Peyer's patch (tissue), 4 donors: ENCODE data around the gene MGST1.

Source experiments
- CTCF ChIP-seq, 6 experiments: fragments of 450-650 bp in 4 of 6; fragments of 200-600 bp in 2 of 6; sonication (generic) in 1 of 6; IDR thresholded peaks; one replicate each; pipeline ENCODE4 v1.5.1; 2017 to 2019; ENCODE audit warnings: antibody characterized with exemption in 6 of 6, mild to moderate bottlenecking in 3 of 6, moderate library complexity in 1 of 6
- POLR2A ChIP-seq, 2 donors: fragments of 450-650 bp; IDR thresholded peaks; one replicate each; pipeline ENCODE4 v1.5.1; 2017; ENCODE audit warnings: antibody characterized with exemption in 2 of 2, mild to moderate bottlenecking in 2 of 2, moderate library complexity in 2 of 2

- no peak for TF ChIP-seq POLR2A (IDR thresholded peaks at IDR 0.05)
- TF ChIP-seq CTCF (IDR thresholded peaks at IDR 0.05) = no peak
These were observed 22.0 kb upstream of the MGST1 start for GRCh38 chr12:16325426-16325825.
